Ishikawa (cell line): ENCODE measurements around the gene GPR152.

Source experiments
- CEBPB ChIP-seq: IDR thresholded peaks from 2 replicates; pipeline ENCODE4 v1.6.1; 2012
- CREB1 ChIP-seq: IDR thresholded peaks from 2 replicates; pipeline ENCODE4 v1.6.1; 2012; ENCODE audit warnings: low read depth
- EGR1 ChIP-seq: IDR thresholded peaks from 2 replicates; pipeline ENCODE4 v1.6.1; 2012
- EP300 ChIP-seq: IDR thresholded peaks from 2 replicates; pipeline ENCODE4 v1.6.1; 2012; ENCODE audit warnings: borderline replicate concordance
- FOXM1 ChIP-seq: IDR thresholded peaks from 2 replicates; pipeline ENCODE4 v1.6.1; 2012; ENCODE audit warnings: low read depth, borderline replicate concordance
- MAX ChIP-seq: IDR thresholded peaks from 2 replicates; pipeline ENCODE4 v1.6.1; 2012
- NFIC ChIP-seq: IDR thresholded peaks from 2 replicates; pipeline ENCODE4 v1.6.1; 2012
- RAD21 ChIP-seq: IDR thresholded peaks from 2 replicates; pipeline ENCODE4 v1.6.1; 2012; ENCODE audit warnings: low read depth
- REST ChIP-seq: IDR thresholded peaks from 2 replicates; pipeline ENCODE4 v1.6.1; 2012; ENCODE audit warnings: low read depth, mild to moderate bottlenecking
- TAF1 ChIP-seq: IDR thresholded peaks from 2 replicates; pipeline ENCODE4 v1.6.1; 2012; ENCODE audit warnings: low read depth, mild to moderate bottlenecking
- TCF12 ChIP-seq: IDR thresholded peaks from 2 replicates; pipeline ENCODE4 v1.6.1; 2012; ENCODE audit warnings: low read depth
- TEAD4 ChIP-seq: IDR thresholded peaks from 2 replicates; pipeline ENCODE4 v1.6.1; 2012
- USF1 ChIP-seq: IDR thresholded peaks from 2 replicates; pipeline ENCODE4 v1.6.1; 2012
- YY1 ChIP-seq: IDR thresholded peaks from 2 replicates; pipeline ENCODE4 v1.6.1; 2012; ENCODE audit warnings: low read depth
- ZBTB7A ChIP-seq: IDR thresholded peaks from 2 replicates; pipeline ENCODE4 v1.6.1; 2012; ENCODE audit warnings: low read depth

The GPR152 gene

GRCh38 chr11:67484847-67485311 lies 32.4 kb upstream of the GPR152 start:
- TF ChIP-seq USF1 (no peak), NFIC (no peak), TEAD4 (no peak), MAX (no peak), RAD21 (no peak), REST (no peak), ZBTB7A (no peak), EGR1 (no peak), EP300 (no peak)

- TF ChIP-seq TCF12, result no peak
- TF ChIP-seq TAF1, result no peak
- TF ChIP-seq TEAD4, result no peak
- no peak for TF ChIP-seq USF1
- no peak for TF ChIP-seq NFIC
- no peak for TF ChIP-seq CEBPB
- no peak for TF ChIP-seq REST
- no peak for TF ChIP-seq CREB1
- TF ChIP-seq EP300, result no peak
- TF ChIP-seq EGR1, result no peak
- no peak for TF ChIP-seq RAD21
- TF ChIP-seq MAX, result no peak
- TF ChIP-seq FOXM1, result no peak
- TF ChIP-seq ZBTB7A, result no peak
Observed at GRCh38 chr11:67483831-67484665, 31.5 kb upstream of the GPR152 start.

GRCh38 chr11:67482827-67483798 lies 30.6 kb upstream of the GPR152 start, which contains the start of gene AIP:
AIP (plus strand) TSS chr11:67483026; CDS start chr11:67483159, 133 bp downstream.
- no peak for TF ChIP-seq NFIC
- TF ChIP-seq ZBTB7A, result peak; percentile 89
- peak; percentile 100 for TF ChIP-seq MAX
- TF ChIP-seq EP300, result no peak
- no peak for TF ChIP-seq USF1
- TF ChIP-seq CREB1, result peak; percentile 59
- TF ChIP-seq CEBPB, result no peak
- TF ChIP-seq TCF12, result peak; percentile 38; the same call in 1 of the 2 replicates
- 0 out of 2 replicates have a peak, but pooled peaks have one; percentile 35 for TF ChIP-seq TEAD4
- TF ChIP-seq REST, result no peak
- no peak for TF ChIP-seq FOXM1
- TF ChIP-seq YY1, result peak; percentile 99
- TF ChIP-seq RAD21, result no peak
- no peak for TF ChIP-seq EGR1
- peak; percentile 57 for TF ChIP-seq TAF1
